ENCODE data around the gene PAPOLG. TPM values are rescaled to one million over a fixed set of nuclear protein-coding genes. Genes with fewer than 3 reads are reported as not detected.
"Not testable (repeated sequence)": the region's sequence is repeated elsewhere in the genome, so short reads cannot be mapped to it uniquely, and the experiment has no call there.

Gene PAPOLG
- total RNA-seq, 1 donor from 2014 or later, result 9.7 TPM

DNA sequence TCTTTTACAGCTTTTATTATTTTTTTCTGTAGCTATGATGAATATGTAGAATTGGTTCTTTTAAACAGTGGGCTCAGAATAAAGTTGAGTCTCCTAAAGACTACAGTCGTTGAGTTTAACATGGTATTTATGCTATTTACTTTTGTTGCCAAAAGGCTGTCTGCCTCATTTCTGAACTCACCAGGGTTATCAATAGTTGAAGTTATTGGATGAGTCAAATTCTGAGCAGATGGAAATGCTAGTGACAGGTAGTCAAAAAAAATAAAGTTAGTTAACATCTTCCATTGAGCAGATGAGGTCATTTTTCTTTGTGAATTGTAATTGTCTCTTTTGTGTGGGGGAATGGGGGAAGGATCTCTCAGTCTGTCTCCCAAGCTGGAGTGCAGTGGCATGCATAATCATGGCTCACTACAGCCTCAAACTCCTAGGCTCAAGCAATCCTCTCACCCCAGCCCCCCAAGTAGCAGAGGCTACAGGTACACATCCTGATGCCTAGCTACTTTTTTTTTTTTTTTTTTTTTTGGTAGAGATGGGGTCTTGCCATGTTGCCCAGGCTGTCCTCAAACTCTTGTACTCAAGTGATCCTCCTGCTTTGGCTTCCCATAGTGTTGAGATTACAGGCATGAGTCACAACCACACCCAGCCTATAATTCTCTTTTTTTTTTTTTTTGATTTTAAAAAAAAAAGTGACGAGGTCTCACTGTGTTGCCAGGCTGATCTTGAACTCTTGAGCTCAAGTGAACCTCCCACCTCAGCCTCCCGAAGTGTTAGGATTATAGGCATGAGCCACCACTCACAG is 8.9 kb downstream of the PAPOLG start:
- no peak for DNase-seq (ENCODE audit: low spot score)
- intact Hi-C loops (cut with DNase I), result no loop called here

GRCh38 chr2:60766283-60766682 is 10.2 kb downstream of the PAPOLG start:
- intact Hi-C loops (cut with DNase I), result no loop called here
- DNase-seq (ENCODE audit: low spot score), result no peak

DNA sequence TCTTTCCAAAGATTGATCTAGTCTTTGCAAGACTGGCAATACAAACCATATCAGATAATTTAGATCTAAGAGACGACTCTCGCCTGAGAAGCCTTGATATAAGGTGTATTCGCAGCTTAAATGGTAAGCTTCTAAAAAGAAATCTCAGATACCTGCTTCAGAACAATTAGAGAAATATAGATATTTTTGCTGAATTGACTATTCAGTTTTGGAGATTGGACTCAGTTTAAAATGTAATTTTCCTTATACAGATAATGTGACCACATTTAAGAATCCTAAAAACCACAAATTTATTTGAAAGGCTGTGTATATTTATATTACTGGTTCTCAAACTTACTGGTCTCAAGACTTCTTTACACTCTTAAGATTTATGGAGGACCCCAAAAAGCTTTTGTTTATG is 15.4 kb downstream of the PAPOLG start:
- DNase-seq (ENCODE audit: low spot score), result no peak
- intact Hi-C loops (cut with DNase I), result no loop called here

DNA sequence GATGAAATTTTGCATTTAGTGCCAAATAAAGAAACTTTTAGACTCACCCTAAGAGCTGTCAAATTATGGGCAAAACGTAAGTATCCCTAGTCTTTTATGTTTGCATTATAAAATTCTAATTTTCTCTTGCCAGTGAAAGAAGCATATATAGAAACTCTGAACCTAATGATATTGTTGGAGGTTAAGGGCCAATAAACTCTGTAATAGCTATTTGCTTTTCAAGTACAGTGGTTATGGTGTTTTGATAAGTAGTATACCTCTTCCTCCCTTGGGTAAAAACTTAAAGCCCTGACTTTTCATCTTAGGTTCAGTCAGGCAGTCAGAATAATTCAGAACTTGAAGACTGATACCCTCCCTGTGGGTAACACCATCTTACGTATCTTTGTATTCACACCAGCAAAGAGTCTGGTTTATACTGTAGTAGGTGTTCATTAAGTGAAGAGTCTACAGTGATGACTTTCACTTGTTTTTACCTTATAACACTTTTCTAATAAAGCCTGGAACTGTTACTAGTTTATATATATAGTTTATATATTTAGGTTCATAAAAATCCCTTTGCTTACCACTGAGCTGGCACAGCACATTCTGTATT is 19.1 kb downstream of the PAPOLG start:
- DNase-seq (ENCODE audit: low spot score), result no peak
- intact Hi-C loops (cut with DNase I), result no loop called here

DNA sequence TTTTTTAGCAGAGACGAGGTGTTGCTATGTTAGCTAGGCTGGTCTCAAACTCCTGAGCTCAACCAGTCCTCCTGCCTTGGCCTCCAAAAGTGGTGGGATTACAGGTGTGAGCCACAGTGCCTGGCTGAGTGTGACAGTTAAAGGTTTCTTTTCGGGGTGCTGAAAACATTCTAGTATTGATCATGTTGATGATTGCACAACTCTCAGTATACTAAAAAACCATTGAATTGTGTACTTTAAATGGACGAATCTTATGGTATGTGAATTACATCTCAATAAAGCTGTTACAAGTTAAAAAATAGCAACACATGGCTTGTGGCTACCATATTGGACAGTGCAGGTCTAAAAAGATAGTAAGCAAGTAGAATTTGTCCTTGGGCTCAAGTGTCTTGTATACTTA is 22.3 kb downstream of the PAPOLG start:
- intact Hi-C loops (cut with DNase I), result no loop called here

DNA sequence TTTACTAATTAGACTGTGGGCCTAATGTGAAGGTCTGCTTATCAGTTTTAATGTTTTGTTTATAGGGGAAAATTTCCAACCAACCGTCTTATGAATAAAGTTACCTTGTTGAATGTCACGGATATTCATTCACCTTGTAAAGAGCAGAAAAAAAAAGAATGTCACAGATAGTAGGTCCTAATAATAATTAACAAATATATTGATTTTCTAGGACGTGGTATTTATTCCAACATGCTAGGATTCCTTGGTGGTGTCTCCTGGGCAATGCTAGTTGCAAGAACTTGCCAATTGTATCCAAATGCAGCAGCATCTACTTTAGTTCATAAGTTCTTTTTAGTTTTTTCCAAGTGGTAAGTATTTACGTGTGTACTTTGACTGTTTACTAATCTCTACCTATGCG is 23.4 kb downstream of the PAPOLG start:
- intact Hi-C loops (cut with DNase I), result no loop called here
- no peak for DNase-seq (ENCODE audit: low spot score)

More for the DNA sequence above, 22.3 kb downstream of the PAPOLG start:
- DNase-seq (ENCODE audit: low spot score), result no peak

GRCh38 chr2:60780721-60781120 is 24.7 kb downstream of the PAPOLG start:
- DNase-seq (ENCODE audit: low spot score), result no peak
- intact Hi-C loops (cut with DNase I), result no loop called here

GRCh38 chr2:60793169-60793568 is 37.1 kb downstream of the PAPOLG start:
- DNase-seq (ENCODE audit: low spot score), result no peak
- intact Hi-C loops (cut with DNase I), result no loop called here

DNA sequence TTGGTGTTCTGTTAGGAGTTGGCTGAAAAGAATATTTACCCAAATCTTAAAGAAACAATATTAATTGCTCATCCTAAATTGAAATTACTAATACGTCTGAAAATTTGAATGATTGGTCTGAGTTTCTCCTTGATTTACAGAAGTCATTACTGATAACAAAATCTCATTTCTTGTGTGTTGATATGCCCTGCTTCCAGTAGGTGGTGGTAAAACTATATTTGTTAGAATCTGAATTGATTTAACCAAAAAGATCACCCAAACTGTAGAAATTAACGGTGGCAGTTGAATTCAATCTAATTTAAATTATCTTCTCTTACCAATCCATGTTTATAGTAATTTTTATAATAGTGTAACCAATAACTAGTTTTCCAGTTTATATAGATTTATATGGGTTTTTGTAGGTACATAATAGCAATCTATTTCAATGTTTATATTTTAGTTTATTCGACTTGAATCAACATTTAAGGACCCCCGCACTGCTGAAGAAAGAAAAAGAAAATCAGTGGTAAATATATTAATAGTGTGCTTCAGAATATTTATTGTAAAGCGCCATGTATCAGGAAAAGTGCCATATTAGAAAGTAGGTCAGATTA is 38.3 kb downstream of the PAPOLG start:
- DNase-seq (ENCODE audit: low spot score), result no peak
- intact Hi-C loops (cut with DNase I), result no loop called here

GRCh38 chr2:60796573-60797509 is 40.8 kb downstream of the PAPOLG start:
- DNase-seq (ENCODE audit: low spot score), result no peak
- intact Hi-C loops (cut with DNase I), result no loop called here

- intact Hi-C loops (cut with DNase I), result no loop called here
- no peak for DNase-seq (ENCODE audit: low spot score)
These were observed 48.4 kb downstream of the PAPOLG start for GRCh38 chr2:60804473-60804872.

- intact Hi-C loops (cut with DNase I), result loop anchor here (5.0 kb wide), 1 partner anchor 191 kb away; no protein-coding TSS in a partner anchor
- no peak for DNase-seq (ENCODE audit: low spot score)
These were observed 50.5 kb downstream of the PAPOLG start for GRCh38 chr2:60806595-60806987.

DNA sequence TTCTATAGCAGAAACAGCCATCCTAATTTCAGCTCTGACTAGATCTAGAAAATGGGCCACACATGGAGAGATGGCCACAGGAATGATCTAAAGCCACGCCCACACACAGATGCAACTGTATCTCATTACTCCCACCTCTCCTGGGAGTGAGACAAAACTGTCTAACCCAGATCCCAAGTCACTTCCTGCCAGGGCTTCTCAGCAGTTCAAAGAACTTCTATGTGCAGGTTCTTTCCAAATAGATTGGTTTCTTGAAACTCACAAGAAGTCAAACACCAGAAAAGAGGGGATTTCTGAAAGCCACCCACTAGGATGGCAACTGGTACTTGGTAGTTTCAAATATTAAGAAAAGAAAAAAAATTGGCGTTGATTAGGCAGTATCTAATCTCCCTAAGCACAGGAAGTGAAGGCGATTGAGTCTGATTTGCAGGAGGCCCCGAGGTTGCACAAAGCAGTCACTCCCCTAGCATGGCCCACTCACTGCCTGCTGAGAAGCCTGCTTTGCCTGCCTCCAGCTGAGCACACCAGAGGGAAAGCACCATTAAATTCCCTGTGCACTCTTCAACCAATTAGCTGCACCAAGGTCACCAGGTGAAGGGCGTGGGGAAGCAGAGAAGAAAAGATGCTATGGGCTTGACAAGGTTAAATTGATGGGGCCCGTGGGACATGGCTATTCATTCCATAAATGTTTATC is 51.1 kb downstream of the PAPOLG start:
- intact Hi-C loops (cut with DNase I), result loop anchor here (5.0 kb wide), 1 partner anchor 190 kb away; no protein-coding TSS in a partner anchor

DNA sequence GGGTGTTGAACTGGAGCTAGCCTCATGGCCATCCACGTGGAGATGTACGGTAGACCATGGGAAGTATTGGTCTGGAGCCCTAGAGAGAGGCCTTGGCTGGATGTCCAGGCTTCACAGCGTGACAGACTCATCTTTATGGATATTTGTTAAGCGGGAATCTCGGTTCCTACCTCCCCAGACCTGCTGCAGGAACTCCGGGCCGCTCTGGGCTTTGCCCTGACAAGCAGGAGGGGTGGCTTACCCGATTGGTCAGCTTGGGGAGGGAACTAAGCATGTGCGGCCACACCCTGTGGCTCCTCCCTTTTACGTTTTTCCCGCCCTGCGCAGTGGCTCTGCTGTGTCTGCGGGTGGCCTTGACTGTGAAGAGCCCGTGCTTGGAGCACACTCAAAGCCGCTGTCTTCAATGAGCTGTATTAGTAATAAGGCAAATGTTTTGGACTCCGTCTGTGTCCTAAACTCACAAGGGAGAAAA is 52.3 kb downstream of the PAPOLG start:
- intact Hi-C loops (cut with DNase I), result loop anchor here (5.0 kb wide), 1 partner anchor 189 kb away; no protein-coding TSS in a partner anchor
- DNase-seq (ENCODE audit: low spot score), result no peak

More for the DNA sequence above, 51.1 kb downstream of the PAPOLG start:
- DNase-seq (ENCODE audit: low spot score), result no peak

DNA sequence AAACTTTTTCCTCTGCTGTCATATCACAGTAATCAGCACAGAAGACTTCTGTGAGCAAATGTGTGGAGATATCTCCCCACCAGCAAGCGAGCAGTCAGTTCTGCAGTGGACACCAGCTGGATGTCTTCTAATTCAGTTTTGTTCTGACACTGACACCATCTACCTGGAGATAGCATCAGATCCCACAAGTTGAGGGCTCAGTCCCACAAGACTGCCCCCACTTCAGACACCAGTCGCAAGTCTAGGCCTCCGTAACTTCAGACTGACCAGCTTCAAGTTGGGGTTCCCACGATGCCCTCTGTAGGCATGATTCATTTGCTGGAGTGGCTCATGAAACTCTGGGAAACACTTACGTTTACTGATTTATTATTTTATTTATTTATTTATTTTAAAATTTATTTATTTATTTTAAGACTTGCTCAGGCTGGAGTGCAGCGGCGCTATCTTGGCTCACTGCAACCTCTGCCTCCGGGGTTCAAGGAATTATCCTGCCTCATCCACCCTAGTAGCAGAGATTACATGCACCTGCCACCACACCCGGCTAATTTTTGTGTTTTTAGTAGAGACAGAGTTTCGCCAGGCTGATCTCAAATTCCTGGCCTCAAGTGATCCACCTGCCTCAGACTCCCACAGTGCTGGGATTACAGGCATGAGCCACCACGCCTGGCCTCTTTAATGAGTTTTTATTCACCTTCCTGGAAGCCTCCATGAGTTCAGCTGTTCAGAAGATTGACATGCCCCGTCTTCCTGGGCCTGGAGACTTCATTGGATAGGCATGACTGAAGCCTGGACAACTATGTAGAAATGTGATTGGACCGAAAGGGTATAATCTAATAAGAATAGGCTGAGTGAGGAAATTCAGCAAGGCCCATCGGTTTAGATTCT is 55.7 kb downstream of the PAPOLG start:
- DNase-seq (ENCODE audit: low spot score), result peak; percentile 26

DNA sequence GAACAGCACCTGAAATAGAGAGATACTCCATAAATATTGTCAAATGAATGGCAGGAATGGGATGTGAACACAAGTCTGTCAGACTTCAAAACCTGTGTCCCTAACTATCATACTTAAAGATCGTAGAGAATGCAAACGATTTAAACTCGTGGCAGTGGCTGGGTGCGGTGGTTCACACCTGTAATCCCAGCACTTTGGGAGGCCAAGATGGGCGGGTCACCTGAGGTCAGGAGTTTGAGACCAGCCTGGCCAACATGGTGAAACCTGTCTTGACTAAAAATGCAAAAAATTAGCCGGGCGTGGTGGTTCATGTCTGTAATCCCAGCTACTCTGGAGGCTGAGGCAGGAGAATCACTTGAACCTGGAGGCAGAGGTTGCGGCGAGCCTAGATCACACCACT is 61.1 kb downstream of the PAPOLG start:
- intact Hi-C loops (cut with DNase I); DNase-seq (ENCODE audit: low spot score): not testable (repeated sequence)

More for the DNA sequence above, 55.7 kb downstream of the PAPOLG start:
- intact Hi-C loops (cut with DNase I), result no loop called here

GRCh38 chr2:60818272-60818671 is 62.2 kb downstream of the PAPOLG start:
- intact Hi-C loops (cut with DNase I), result no loop called here
- no peak for DNase-seq (ENCODE audit: low spot score)
